Osteoblast (primary cell): Measurements from ENCODE around the gene TNK2. TPM values are rescaled to one million over a fixed set of nuclear protein-coding genes. Genes with fewer than 3 reads are reported as not detected.

Experiments used
- DNase-seq: peaks from one replicate; pipeline ENCODE4 v3.0.0; 2011; ENCODE audit warnings: low spot score, mixed read lengths; ENCODE audit not compliant: insufficient read length; ENCODE audit errors: missing footprints
- H2AFZ ChIP-seq: 2 replicates; pipeline ENCODE4 v1.6.0; 2011; ENCODE audit warnings: mild to moderate bottlenecking, low read length
- H3K27ac ChIP-seq: 2 replicates; pipeline ENCODE4 v1.5.1; 2011; ENCODE audit warnings: mild to moderate bottlenecking, low read depth, low read length, moderate library complexity
- H3K27me3 ChIP-seq: 2 replicates; pipeline ENCODE4 v1.6.0; 2012; ENCODE audit warnings: mild to moderate bottlenecking, control low read depth, inconsistent platforms, low read length, moderate library complexity; ENCODE audit not compliant: insufficient read depth
- H3K36me3 ChIP-seq: 2 replicates; pipeline ENCODE4 v1.5.1; 2011; ENCODE audit warnings: mild to moderate bottlenecking, low read length, control low read depth, moderate library complexity; ENCODE audit not compliant: insufficient read depth
- H3K4me1 ChIP-seq: 2 replicates; pipeline ENCODE4 v1.5.1; 2011; ENCODE audit warnings: mild to moderate bottlenecking, low read length, control low read depth, moderate library complexity; ENCODE audit not compliant: insufficient read depth
- H3K4me2 ChIP-seq: 2 replicates; pipeline ENCODE4 v1.6.0; 2011; ENCODE audit warnings: mild to moderate bottlenecking, low read length; ENCODE audit not compliant: insufficient read depth
- H3K4me3 ChIP-seq: fragments of 200-600 bp; sonication (generic); 3 replicates; pipeline ENCODE4 v1.5.1; 2012; ENCODE audit warnings: mild to moderate bottlenecking, low read length, inconsistent platforms; ENCODE audit not compliant: insufficient read depth
- H3K79me2 ChIP-seq: 2 replicates; pipeline ENCODE4 v1.6.0; 2012; ENCODE audit warnings: mild to moderate bottlenecking, low read length, control low read depth, inconsistent platforms; ENCODE audit not compliant: insufficient read depth
- H3K9me3 ChIP-seq: 2 replicates; pipeline ENCODE4 v1.5.1; 2011; ENCODE audit warnings: low read depth, low read length, control low read depth
- H4K20me1 ChIP-seq: 2 replicates; pipeline ENCODE4 v1.6.0; 2012; ENCODE audit warnings: mild to moderate bottlenecking, low read length, control low read depth; ENCODE audit not compliant: insufficient read depth
- total RNA-seq: library from RNA; depleted of rRNA; stranded (reverse); fragments of >200 nt; gene quantifications from 2 replicates; pipeline ENCODE4 v1.2.3, GENCODE V29; 2012
- TF ChIP-seq, protein P1 (sequence below): IDR thresholded peaks from 2 replicates; pipeline ENCODE4 v1.5.1; 2011; ENCODE audit warnings: mild to moderate bottlenecking, low read depth, low read length, moderate library complexity; ENCODE audit errors: extremely low read depth

The TNK2 gene
- total RNA-seq, 1 donor, result 11.6 TPM

DNA sequence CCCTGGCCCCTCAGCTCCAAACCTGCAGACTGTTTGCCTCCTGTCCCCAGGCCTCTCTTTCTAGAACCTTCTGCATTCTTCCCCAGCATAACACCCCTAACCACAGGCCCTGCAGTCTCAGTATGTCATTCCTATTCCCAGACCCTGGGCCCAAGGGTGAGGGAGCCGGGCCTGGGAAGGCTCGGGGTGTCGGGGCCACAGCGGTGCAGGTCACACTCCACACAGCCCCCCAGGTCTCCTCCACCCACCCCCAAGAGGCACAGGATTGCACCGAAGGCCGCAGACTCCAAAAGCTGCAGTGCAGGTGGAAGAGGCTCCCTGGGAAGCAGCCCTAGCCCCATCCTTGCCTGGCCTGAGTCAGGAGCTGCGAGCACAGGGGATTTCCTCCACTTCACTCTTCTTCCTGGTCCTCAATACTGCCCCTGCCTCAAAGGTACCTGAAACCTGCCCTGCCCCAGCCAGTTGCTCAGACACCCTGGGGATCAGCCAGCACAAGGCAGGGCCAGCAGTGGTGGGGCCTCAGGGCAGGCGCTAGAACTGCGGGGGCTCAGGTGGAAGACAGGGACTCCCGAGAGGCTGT is 31.1 kb downstream of the TNK2 start:
- Histone ChIP-seq H3K9me3 (no peaks in the 10 kb centered on the region), H3K27ac (no peak overlapping the region), H3K4me3 (no peak overlapping the region), H2AFZ (no peak overlapping the region), H3K27me3 (no peaks in the 10 kb centered on the region), H3K4me2 (no peak overlapping the region), H3K79me2 (peaks cover 7% of the 10 kb centered on the region), H3K4me1 (peaks cover 3% of the 10 kb centered on the region), H3K36me3 (peaks cover 16% of the 10 kb centered on the region), H4K20me1 (peaks cover 13% of the 10 kb centered on the region)
- TF ChIP-seq, protein P1, sequence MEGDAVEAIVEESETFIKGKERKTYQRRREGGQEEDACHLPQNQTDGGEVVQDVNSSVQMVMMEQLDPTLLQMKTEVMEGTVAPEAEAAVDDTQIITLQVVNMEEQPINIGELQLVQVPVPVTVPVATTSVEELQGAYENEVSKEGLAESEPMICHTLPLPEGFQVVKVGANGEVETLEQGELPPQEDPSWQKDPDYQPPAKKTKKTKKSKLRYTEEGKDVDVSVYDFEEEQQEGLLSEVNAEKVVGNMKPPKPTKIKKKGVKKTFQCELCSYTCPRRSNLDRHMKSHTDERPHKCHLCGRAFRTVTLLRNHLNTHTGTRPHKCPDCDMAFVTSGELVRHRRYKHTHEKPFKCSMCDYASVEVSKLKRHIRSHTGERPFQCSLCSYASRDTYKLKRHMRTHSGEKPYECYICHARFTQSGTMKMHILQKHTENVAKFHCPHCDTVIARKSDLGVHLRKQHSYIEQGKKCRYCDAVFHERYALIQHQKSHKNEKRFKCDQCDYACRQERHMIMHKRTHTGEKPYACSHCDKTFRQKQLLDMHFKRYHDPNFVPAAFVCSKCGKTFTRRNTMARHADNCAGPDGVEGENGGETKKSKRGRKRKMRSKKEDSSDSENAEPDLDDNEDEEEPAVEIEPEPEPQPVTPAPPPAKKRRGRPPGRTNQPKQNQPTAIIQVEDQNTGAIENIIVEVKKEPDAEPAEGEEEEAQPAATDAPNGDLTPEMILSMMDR, result no peak
- DNase-seq, result peak; percentile 83

DNA sequence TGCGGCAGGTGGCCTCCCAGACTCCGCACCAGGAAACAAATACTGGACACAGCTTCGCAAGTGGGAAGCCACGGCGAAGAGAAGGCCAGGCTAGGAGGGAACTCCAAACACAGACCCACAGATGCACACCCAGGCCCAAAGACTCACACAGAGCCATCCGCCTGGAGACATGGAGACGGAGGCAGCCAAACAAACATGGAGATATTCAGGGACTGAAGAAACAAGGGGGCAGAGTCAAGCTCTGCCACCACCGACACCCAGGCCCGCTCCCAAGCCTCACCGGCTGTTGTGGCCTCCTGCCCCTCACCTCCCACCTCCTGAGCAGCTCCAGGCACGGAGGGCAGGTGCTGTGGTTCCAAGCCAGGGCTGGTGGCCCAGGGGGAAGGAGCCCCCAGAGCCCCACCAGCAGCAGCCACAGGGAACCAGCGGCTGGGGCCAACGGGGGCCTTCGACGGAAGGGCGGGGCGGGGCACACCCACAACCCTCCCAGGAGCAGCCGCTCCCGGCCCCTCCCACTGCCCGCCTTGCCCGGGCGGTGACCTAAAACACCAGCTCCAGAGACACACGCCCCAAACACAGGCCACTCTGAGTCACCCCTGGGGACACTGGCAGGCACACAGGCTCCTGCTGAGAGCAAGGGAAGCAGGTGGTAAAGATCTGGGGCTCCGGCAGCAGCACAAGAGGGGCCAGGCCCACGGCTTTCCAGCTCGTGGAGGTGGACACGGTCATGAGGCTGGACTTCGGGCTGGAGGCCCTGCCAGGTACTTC is 31.9 kb downstream of the TNK2 start:
- H3K4me2 ChIP-seq, result no peak overlapping the region
- no peak overlapping the region for H3K27ac ChIP-seq
- peaks cover 11% of the 10 kb centered on the region for H3K36me3 ChIP-seq
- no peak overlapping the region for H2AFZ ChIP-seq
- H3K27me3 ChIP-seq, result no peaks in the 10 kb centered on the region
- TF ChIP-seq, protein P1, result no peak
- H4K20me1 ChIP-seq, result peaks cover 15% of the 10 kb centered on the region
- peaks cover 7% of the 10 kb centered on the region for H3K79me2 ChIP-seq
- no peaks in the 10 kb centered on the region for H3K9me3 ChIP-seq
- H3K4me3 ChIP-seq, result no peak overlapping the region
- DNase-seq, result no peak
- peaks cover 3% of the 10 kb centered on the region for H3K4me1 ChIP-seq

DNA sequence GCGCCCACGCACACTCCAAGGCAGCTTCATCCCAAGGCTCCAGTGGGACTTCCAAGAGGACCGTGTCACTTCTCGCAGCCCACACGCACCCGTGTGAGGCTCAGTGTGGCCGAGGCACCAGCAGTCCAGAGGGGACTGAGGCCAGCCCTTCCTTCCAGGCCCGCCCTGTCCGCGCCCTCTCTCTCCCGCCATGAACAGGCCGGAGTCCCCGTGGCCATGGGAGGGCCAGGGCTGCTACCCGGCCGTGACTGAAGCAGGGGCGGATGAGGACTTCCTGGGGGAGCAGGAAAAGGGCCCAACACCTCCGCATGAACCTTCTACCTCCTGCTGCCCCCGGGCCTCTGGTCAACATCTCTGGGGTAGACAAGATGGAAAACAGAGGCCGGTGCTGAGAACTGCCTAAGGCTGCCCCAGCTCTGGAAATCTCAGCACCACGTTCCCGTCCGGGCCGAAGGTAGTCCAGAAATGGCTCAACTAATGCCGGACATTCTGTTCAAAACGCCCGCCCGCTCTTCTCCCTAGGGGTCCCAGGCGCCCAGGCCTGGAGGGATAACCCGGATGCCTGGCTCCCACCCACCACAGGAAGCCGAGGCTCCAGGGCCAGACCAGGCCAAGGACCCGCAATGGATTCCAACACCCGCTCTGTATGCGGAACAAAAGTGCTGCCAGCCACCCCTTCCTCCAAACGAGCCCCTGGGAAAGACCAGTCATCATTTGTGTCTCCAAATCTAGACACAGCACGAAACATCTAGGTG is 32.7 kb downstream of the TNK2 start:
- peaks cover 18% of the 10 kb centered on the region for H4K20me1 ChIP-seq
- no peaks in the 10 kb centered on the region for H3K9me3 ChIP-seq
- peaks cover 3% of the 10 kb centered on the region for H3K4me1 ChIP-seq
- no peak overlapping the region for H3K27ac ChIP-seq
- TF ChIP-seq, protein P1, result no peak
- peaks cover 11% of the 10 kb centered on the region for H3K36me3 ChIP-seq
- no peaks in the 10 kb centered on the region for H3K27me3 ChIP-seq
- peaks cover 7% of the 10 kb centered on the region for H3K79me2 ChIP-seq
- H3K4me3 ChIP-seq, result no peak overlapping the region
- no peak overlapping the region for H2AFZ ChIP-seq
- no peak overlapping the region for H3K4me2 ChIP-seq
- DNase-seq, result no peak

DNA sequence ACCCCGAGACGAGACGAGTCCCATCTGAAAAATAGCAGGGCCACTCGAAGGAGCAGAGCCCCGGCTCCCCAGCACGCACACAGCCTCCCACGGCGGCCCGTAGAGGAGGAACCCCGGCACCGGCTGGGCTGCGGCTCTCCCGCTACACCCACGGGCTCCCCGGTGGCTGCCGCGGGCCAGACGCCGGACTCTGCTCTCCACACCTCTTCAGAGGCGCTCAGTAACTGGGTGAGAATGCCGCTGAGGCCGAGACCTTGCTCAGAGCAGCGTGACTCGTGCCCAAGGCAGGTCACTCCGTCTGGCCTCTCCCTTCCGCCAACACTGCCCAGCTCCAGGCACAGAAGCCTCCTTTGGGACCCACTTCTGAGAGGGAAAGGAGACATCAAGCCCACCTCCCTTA is 34.4 kb downstream of the TNK2 start:
- no peak overlapping the region for H3K4me3 ChIP-seq
- no peak overlapping the region for H3K4me2 ChIP-seq
- no peak overlapping the region for H2AFZ ChIP-seq
- peaks cover 21% of the 10 kb centered on the region for H4K20me1 ChIP-seq
- peaks cover 4% of the 10 kb centered on the region for H3K36me3 ChIP-seq
- peaks cover 3% of the 10 kb centered on the region for H3K4me1 ChIP-seq
- DNase-seq, result peak; percentile 98
- no peak overlapping the region for H3K27ac ChIP-seq
- no peaks in the 10 kb centered on the region for H3K27me3 ChIP-seq
- TF ChIP-seq, protein P1, result no peak
- no peaks in the 10 kb centered on the region for H3K9me3 ChIP-seq
- peaks cover 7% of the 10 kb centered on the region for H3K79me2 ChIP-seq
